GM12872 (cell line): ENCODE data around the gene QRICH2.

Experiments
- TF ChIP-seq, protein P1 (sequence below): IDR thresholded peaks from 3 replicates; pipeline ENCODE4 v1.5.1; 2011; ENCODE audit warnings: low read depth, mild to moderate bottlenecking, low read length, moderate library complexity; ENCODE audit not compliant: insufficient read depth

The QRICH2 gene

GRCh38 chr17:76255801-76256429 lies 52.2 kb downstream of the QRICH2 start:
- TF ChIP-seq, protein P1, sequence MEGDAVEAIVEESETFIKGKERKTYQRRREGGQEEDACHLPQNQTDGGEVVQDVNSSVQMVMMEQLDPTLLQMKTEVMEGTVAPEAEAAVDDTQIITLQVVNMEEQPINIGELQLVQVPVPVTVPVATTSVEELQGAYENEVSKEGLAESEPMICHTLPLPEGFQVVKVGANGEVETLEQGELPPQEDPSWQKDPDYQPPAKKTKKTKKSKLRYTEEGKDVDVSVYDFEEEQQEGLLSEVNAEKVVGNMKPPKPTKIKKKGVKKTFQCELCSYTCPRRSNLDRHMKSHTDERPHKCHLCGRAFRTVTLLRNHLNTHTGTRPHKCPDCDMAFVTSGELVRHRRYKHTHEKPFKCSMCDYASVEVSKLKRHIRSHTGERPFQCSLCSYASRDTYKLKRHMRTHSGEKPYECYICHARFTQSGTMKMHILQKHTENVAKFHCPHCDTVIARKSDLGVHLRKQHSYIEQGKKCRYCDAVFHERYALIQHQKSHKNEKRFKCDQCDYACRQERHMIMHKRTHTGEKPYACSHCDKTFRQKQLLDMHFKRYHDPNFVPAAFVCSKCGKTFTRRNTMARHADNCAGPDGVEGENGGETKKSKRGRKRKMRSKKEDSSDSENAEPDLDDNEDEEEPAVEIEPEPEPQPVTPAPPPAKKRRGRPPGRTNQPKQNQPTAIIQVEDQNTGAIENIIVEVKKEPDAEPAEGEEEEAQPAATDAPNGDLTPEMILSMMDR, result no peak

DNA sequence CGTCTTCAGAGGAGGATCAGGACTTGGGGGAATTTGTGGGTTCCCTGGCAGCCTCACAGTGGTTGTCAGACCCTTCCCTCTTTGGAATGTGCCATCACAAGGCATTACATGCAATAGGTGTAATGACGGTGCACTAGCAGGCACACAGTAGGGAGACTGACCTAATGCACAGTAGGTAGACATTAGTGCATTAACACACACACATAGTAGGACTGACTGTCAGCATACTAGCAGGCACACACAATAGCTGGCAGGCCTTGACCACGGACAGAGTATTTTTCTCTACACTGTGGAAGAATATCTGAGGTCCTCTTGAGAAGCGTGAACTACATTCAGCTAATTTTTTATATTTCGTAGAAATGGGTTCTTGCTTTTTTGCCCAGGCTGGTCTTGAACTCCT lies 53.8 kb downstream of the QRICH2 start:
- TF ChIP-seq, protein P1, result no peak

DNA sequence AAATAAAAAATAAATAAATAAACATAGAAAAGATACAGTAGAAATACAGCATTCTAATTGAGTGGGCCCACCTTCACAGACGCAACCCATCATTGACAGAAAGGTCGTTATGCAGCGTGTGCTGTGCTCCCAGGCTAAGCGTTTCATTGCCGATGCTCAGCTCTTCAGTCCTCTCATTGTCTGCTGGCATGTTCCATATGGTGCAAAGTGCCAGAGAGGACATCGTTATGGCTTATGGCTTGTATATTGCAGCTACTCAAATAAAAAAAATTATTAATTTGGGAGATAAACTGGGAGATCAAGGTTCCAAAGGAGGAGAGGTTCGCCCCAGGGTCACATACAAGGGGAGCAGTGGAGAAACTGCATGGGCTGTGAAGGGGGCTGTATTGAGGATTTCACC lies 54.2 kb downstream of the QRICH2 start:
- TF ChIP-seq, protein P1, result no peak

- TF ChIP-seq, protein P1, result no peak
Observed at GRCh38 chr17:76252040-76252954, 55.8 kb downstream of the QRICH2 start.

GRCh38 chr17:76251478-76252039 lies 56.5 kb downstream of the QRICH2 start:
- TF ChIP-seq, protein P1, result no peak

DNA sequence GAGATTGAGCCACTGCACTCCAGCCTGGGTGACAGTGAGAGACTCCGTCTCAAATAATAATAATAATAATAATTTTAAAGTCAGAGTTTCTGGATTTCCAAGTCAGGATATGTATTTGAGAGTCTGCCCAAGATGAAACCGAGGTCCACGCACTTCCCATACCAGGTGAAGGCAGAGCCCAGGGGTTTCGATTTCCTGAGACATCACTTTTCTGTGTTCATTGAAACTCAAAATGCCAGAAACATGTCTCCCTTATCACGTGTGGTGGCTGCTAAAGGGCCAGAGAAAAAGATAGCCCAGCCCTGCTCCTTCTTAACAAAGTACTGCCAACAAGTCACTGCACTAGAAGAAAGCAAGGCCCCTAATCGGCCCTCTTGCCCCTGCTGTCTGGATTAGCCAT lies 57.9 kb downstream of the QRICH2 start:
- TF ChIP-seq, protein P1, result no peak

DNA sequence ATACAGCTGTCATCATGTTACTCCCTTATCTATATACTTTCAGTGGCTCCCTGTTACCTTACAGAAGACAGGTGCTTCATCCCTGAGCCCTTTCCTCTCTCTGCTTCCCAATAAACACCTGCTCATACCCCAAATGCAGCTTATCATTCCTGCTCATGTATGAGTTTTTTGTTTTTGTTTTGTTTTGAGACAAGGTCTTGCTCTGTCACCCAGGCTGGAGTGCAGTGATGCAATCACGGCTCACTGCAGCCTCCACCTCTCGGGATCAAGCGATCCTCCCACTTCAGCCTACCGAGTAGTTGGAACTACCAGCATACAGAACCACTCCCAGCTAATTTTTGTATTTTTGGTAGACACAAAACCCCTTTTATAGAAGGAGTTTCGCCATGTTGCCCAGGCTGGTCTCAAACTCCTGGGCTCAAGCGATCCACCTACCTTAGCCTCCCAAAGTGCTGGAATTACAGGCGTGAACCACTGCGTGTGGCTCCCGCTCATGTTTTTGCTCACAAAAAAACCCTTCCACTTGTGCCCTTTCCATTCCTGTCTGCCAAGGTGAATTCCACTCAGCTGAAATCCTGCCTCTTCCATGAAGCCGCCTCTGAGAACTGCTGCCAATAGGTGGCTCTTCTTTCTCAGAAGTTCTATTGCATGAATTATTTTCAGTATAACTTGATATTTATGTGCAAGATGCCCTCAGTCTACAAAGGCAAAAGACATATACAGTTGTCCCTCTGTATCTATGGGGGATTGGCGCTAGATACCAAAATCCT lies 59.9 kb downstream of the QRICH2 start:
- TF ChIP-seq, protein P1, result no peak
